GM19463 (cell line): ENCODE results near the gene BTBD19.
"Not testable (repeated sequence)": the region's sequence is repeated elsewhere in the genome, so short reads cannot be mapped to it uniquely, and the experiment has no call there.

ENCODE experiments used
- ATAC-seq: cut with Tn5 transposase; IDR thresholded peaks from one replicate; pipeline ENCODE4 v1.9.1; 2021; ENCODE audit warnings: mild to moderate bottlenecking, moderate library complexity; ENCODE audit not compliant: unreplicated experiment

The BTBD19 gene

GRCh38 chr1:44808063-44808937 lies at the start of gene BTBD19:
TSS of gene BTBD19 (plus strand) at chr1:44808523. CDS start at chr1:44808821, 298 bp downstream.
- peak; percentile 26 for ATAC-seq

DNA sequence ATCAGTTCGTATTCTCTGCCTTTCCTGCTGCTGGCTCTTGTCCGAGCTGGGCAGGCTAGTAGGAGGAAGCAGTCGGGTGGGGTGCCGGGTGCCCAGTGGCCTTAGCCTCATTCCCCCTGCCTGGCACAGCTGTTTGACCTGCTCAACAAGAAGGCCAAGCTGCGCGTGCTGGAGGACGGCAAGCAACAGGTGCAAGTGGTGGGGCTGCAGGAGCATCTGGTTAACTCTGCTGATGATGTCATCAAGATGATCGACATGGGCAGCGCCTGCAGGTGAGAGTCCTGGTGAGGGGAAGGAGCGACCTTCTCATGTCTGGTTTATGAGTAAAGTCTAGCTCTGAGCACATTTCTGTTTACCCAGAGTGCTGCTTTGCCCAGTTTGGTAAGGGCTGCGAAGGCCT lies 49.2 kb upstream of the BTBD19 start:
- no peak for ATAC-seq

DNA sequence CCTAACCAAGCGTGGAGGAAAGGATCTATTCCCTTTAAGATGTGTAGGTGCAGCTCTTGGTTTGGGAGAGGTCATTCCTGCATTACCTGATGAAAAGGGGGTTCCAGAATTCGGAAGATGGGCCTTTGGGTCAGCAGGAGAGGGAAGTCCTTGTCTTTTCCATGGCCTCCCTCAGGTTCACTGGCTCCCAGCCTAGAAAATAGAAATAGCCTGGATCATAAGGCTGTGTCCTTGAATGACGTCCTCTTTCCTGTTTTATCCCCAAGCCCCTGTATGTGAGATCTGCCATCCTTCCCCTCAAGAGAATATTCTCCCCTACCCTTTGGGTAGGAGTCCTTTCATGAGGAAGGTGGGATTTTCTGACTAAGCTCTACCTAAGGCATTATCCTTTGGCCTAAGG lies 47.4 kb upstream of the BTBD19 start:
- ATAC-seq = no peak

- ATAC-seq = not testable (repeated sequence)
Observed at GRCh38 chr1:44766421-44766820, 41.9 kb upstream of the BTBD19 start.

GRCh38 chr1:44775078-44775929 lies 33.0 kb upstream of the BTBD19 start, which contains the start of gene RPS8:
TSS of gene RPS8 (plus strand) at chr1:44775540. CDS start at chr1:44775597, 57 bp downstream.
- ATAC-seq = peak; percentile 77

GRCh38 chr1:44775930-44776729 lies 32.2 kb upstream of the BTBD19 start:
- ATAC-seq = peak; percentile 21

GRCh38 chr1:44776730-44777068 lies 31.6 kb upstream of the BTBD19 start:
- ATAC-seq = no peak

GRCh38 chr1:44777547-44777946 lies 30.8 kb upstream of the BTBD19 start:
- ATAC-seq = no peak

- ATAC-seq = no peak
Observed at GRCh38 chr1:44777969-44778635, 30.2 kb upstream of the BTBD19 start.

DNA sequence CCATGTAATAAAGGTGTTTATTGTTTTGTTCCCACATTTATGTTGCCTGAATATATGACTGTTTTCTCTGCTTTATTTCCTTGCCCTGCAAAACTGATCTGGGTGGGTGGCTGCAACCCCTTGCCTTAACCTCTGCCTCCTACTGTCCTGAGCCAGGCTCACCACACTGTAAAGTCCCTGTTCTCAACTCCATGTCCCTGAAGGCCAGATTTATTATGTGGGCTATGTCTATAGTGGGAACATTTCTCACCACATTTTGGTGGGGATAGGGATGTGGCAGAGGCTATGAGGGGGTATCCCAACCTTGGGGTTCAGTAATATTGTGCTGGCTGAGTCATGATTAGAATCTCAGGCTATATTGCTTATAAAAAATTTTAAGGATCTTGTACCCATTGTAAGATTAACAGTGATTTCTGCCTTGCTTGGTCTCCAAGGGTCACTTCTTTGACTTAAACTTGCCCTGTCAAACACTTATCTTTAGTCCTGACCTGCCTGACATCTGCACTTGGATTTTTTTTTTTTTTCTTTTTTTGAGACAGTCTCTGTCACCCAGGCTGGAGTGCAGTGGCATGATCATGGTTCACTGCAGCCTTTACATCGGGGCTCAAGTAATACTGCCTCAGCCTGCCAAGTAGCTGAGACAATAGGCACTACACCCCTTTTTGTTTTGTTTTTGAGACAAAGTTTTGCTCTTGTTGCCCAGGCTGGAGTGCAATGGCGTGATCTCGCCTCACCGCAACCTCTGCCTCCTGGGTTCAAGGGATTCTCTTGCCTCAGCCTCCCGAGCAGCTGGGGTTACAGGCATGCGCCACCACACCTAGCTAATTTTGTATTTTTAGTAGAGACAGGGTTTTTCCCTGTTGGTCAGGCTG lies 29.4 kb upstream of the BTBD19 start:
- ATAC-seq = no peak

DNA sequence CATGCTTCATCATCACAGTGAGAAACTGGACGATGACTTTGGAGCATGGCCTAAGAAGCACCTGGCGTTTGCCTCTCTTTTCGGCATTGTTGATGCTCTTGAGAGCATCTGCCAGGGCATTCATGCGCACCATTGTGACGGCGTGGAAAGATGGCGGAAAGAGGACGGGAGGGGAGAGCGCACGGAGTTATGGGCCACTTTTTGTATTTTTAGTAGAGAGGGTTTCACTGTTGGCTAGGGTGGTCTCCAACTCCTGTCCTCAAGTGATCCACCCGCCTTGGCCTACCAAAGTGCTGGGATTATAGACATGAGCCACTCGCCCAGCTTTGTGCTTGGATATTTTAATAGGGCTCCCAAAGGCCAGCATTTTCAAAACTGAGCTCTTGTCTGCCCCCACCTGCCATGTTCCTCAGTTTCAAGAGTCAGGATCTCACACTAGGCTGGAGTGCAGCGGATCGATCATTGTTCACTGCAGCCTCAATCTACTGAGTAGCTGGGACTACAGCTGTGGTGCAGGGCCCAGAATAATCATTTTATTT lies 27.7 kb upstream of the BTBD19 start:
- no peak for ATAC-seq

DNA sequence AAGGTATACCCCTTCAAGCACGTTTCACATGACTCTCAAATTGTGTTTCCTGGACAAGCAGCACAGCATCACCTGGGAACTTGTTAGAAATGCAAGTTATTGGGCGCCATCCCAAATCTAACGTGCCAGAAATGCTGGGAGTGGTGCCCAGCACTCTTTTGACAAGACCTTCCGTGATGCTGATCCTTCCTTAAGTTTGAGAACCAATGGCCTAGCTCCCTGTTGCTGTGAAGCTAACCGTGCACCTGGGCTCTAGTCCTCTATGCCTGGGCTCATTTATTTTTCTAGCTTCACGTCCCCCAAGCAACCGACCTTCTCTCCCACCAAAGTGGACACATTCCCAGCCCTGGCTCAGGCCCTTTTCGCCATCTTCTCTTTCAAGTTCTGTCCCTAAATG lies 24.6 kb upstream of the BTBD19 start:
- ATAC-seq = no peak

DNA sequence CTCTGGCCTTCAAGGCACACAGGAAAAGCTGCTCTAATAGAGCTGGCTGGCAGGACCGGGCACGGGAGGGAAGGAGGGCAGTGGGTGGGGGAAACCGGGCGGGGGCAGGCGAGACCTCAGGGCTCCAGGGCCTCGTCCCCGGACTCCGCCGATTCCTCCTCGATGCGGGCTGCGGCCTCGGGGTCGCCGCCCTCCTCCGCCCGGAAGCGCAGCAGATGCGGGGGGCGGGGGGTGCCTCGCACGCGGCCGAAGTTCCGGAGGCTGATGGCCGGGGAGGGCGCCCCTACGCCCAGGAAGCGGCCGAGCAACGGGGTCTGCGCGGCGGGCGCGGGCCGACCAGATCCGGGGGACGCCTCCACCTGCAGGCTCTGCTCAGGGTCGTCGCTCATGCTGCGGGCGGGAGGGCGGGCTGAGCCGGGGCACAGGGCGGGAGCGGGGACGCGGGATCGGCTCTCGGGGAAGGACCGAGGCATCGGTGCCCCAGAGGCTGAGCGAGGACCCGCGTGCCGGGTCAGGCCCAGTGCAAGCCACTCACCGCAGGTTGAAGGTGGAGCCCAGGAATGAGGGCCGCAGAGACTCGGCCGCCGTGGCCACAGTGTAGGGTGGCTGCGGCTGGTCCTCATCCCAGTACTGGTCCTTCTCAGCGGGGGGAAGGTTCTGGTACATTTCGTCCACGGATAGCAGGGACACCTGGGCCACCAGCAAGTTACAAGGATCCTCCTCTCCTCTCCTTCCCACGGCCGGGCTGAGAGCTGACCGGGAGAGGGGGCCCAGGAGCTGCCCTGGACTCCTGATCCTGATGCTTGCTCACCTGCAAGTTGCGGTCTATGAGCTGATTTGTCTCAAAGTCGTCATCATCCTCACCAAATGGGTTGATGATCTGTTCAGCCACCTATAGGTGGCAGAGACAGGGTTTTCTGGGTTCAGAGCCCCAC lies 24.0 kb upstream of the BTBD19 start:
- ATAC-seq = no peak

GRCh38 chr1:44785029-44785380 lies 23.3 kb upstream of the BTBD19 start:
- no peak for ATAC-seq

DNA sequence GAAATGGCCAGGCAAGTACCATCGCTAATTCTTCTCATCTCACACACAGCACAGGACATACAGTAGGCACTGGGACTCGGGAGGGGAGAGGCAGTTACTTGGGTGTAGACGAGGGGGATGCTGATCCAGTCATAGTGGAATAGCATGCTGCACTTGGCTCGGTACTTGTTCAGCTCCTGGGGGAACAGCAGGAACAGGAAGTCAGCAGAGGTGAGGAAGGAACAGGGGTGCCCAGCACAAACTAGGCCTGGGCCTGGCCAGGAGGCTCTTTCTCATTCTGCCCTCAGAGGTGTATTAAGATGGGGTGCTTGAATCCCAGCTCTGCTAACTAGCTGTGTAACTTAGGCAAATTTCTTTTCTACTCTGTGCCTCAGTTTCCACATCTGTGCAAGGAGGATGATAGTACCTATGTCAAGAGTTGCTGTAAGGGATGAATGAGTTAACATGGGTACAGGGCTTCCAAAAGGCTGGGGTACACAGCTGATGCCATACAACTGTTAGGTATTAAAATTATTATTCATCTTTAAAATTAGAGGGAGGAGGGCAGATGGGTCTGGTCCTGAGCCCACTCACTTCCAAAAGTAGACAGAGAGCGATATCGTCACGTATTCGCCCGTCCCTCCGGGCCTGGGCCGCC lies 22.7 kb upstream of the BTBD19 start:
- ATAC-seq = no peak

DNA sequence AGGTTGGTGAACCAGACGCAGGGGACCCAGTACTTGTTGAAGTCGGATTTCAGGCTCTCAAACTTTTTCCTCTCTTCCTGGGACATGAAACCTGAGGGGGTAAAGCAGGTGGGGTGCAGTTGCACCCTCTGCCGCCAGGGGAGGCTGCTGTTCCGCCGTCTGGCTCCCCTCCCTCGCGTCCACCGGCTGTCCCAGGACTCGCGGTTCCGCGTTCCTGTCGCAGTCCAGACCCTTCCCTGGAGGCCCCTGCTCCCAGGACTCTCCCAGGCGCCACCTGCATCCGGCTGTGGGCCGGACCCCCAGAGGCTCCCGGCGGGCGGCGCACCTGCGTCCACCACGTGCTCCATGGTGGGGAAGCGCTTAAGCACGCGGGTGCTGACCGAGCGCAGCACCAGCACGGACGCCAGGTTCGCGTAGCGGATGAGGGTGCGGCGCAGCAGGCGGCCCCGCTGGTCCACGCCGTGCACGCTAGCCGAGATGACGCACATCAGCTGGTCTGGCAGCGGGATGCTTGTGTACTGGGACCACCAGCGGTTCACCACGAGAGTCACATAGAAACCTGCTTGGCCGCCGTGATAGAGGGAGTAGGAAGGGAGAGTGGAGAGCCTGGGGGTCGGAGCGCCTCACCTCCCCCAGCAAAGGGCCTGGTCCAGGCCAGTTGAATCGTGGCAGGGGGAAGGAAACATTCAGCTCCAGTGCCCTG lies 22.0 kb upstream of the BTBD19 start:
- peak; percentile 43 for ATAC-seq

- ATAC-seq = no peak
Observed at GRCh38 chr1:44786841-44787426, 21.4 kb upstream of the BTBD19 start.
